Fibroblast of lung (primary cell): ENCODE data around the gene RBM25. TPM values are rescaled to one million over a fixed set of nuclear protein-coding genes. Genes with fewer than 3 reads are reported as not detected.

Experiments used
- DNase-seq, 2 donors: peaks; one replicate each; pipeline versions ENCODE4 v3.0.0 to v3.0.0-alpha.2; 2010; ENCODE audit warnings: low read depth in 2 of 2
- H2AFZ ChIP-seq: 2 replicates; pipeline ENCODE4 v1.5.1; 2012; ENCODE audit warnings: low read length, control low read depth, inconsistent platforms
- H3K27ac ChIP-seq: 2 replicates; pipeline ENCODE4 v1.5.1; 2011; ENCODE audit warnings: low read length, control low read depth; ENCODE audit not compliant: insufficient read depth
- H3K27me3 ChIP-seq: 2 replicates; pipeline ENCODE4 v1.5.1; 2011; ENCODE audit warnings: mild to moderate bottlenecking, low read length; ENCODE audit not compliant: control insufficient read depth, insufficient read depth
- H3K36me3 ChIP-seq: 2 replicates; pipeline ENCODE4 v1.5.1; 2011; ENCODE audit warnings: low read length; ENCODE audit not compliant: control insufficient read depth, insufficient read depth
- H3K4me1 ChIP-seq: 2 replicates; pipeline ENCODE4 v1.5.1; 2011; ENCODE audit warnings: low read length; ENCODE audit not compliant: control insufficient read depth, insufficient read depth; ENCODE audit errors: extremely low read depth
- H3K4me2 ChIP-seq: 2 replicates; pipeline ENCODE4 v1.5.1; 2011; ENCODE audit warnings: low read length, control low read depth; ENCODE audit not compliant: insufficient read depth; ENCODE audit errors: extremely low read depth
- H3K4me3 ChIP-seq, 4 experiments: fragments of 200-600 bp in 1 of 4; sonication (generic) in 1 of 4; replicated peaks in 1 of 4; 2 replicates each; pipeline ENCODE4 v1.5.1; 2011 to 2016; ENCODE audit warnings: low read length in 4 of 4, low read depth in 3 of 4, mild to moderate bottlenecking in 3 of 4, control low read depth in 2 of 4, inconsistent platforms in 1 of 4, mixed read lengths in 1 of 4; ENCODE audit not compliant: insufficient read depth in 1 of 4; ENCODE audit errors: control extremely low read depth in 1 of 4
- H3K79me2 ChIP-seq: 2 replicates; pipeline ENCODE4 v1.5.1; 2012; ENCODE audit warnings: mild to moderate bottlenecking, low read length, inconsistent platforms; ENCODE audit not compliant: control insufficient read depth, insufficient read depth
- H3K9ac ChIP-seq: 2 replicates; pipeline ENCODE4 v1.5.1; 2011; ENCODE audit warnings: mild to moderate bottlenecking, low read length, control low read depth; ENCODE audit not compliant: insufficient read depth
- H3K9me3 ChIP-seq: 2 replicates; pipeline ENCODE4 v1.5.1; 2012; ENCODE audit warnings: low read depth, low read length; ENCODE audit not compliant: control insufficient read depth, insufficient read depth
- H4K20me1 ChIP-seq: 2 replicates; pipeline ENCODE4 v1.5.1; 2011; ENCODE audit warnings: low read length; ENCODE audit not compliant: control insufficient read depth, insufficient read depth; ENCODE audit errors: extremely low read depth
- EZH2 ChIP-seq: IDR thresholded peaks from 2 replicates; pipeline ENCODE4 v1.5.1; 2012; ENCODE audit warnings: low read length, control low read depth, mild to moderate bottlenecking; ENCODE audit errors: missing control alignments
- polyA plus RNA-seq, 2 donors: library from polyadenylated mRNA; depleted of rRNA in 1 of 2; stranded (reverse) in 1 of 2; unstranded in 1 of 2; fragments of >200 nt; gene quantifications; 2 replicates each; pipeline ENCODE4 v1.2.1, GENCODE V29; 2011 to 2012; ENCODE audit warnings: missing spikeins in 1 of 2
- total RNA-seq: library from RNA; depleted of rRNA; stranded (reverse); fragments of >200 nt; gene quantifications from 2 replicates; pipeline ENCODE4 v1.2.1, GENCODE V29; 2014
- TF ChIP-seq, protein P1 (sequence below), 2 donors: IDR thresholded peaks in 1 of 2; conservative IDR thresholded peaks in 1 of 2; 1 replicate in 1 of 2; 2 replicates in 1 of 2; pipeline ENCODE4 v1.5.1; 2011 to 2012; ENCODE audit warnings: low read length in 2 of 2, control low read depth in 1 of 2, inconsistent platforms in 1 of 2, low read depth in 1 of 2, mild to moderate bottlenecking in 1 of 2

Gene RBM25
- total and polyA plus RNA-seq, 2 donors (not counting 1 experiment from before 2014, with no cell fraction given) = 25.4 to 42.5 TPM

DNA sequence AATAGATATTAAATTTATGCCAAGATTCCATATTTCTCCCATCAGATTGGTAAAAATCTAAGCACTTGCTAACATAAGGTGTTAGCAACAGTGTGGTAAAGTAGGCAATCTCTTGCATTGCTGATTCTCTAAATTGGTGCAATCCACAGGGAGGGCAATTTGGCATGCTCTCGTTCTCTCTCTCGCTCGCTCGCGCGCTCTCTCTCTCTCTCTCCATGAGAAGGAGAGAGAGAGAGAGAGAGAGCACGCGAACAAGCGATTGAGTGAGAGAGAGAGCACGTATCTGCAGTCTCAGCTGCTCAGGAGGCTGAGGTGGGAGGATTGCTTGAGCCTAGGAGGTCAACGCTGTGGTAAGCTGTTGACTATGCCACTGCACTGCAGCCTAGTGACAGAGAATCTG, 103.9 kb downstream of the RBM25 start:
- H3K4me3 ChIP-seq = no peak overlapping the region
- H3K79me2 ChIP-seq = no peaks in the 10 kb centered on the region
- no peaks in the 10 kb centered on the region for H3K9me3 ChIP-seq
- H3K27ac ChIP-seq = no peak overlapping the region
- H2AFZ ChIP-seq = no peak overlapping the region
- H3K36me3 ChIP-seq = no peaks in the 10 kb centered on the region
- no peaks in the 10 kb centered on the region for H4K20me1 ChIP-seq
- DNase-seq = no peak
- no peak overlapping the region for H3K9ac ChIP-seq
- no peak overlapping the region for H3K4me2 ChIP-seq
- no peak for TF ChIP-seq EZH2
- TF ChIP-seq, protein P1, sequence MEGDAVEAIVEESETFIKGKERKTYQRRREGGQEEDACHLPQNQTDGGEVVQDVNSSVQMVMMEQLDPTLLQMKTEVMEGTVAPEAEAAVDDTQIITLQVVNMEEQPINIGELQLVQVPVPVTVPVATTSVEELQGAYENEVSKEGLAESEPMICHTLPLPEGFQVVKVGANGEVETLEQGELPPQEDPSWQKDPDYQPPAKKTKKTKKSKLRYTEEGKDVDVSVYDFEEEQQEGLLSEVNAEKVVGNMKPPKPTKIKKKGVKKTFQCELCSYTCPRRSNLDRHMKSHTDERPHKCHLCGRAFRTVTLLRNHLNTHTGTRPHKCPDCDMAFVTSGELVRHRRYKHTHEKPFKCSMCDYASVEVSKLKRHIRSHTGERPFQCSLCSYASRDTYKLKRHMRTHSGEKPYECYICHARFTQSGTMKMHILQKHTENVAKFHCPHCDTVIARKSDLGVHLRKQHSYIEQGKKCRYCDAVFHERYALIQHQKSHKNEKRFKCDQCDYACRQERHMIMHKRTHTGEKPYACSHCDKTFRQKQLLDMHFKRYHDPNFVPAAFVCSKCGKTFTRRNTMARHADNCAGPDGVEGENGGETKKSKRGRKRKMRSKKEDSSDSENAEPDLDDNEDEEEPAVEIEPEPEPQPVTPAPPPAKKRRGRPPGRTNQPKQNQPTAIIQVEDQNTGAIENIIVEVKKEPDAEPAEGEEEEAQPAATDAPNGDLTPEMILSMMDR (conservative IDR thresholded peaks at IDR 0.05 in 1 of 2, IDR thresholded peaks at IDR 0.05 in 1 of 2; ENCODE audit: low read depth in 1 of 2, low read length in 2 of 2) = no peak
- H3K4me1 ChIP-seq = no peaks in the 10 kb centered on the region
- no peaks in the 10 kb centered on the region for H3K27me3 ChIP-seq

- Histone ChIP-seq H3K9me3 (no peaks in the 10 kb centered on the region), H3K79me2 (no peaks in the 10 kb centered on the region), H3K4me1 (no peaks in the 10 kb centered on the region), H3K4me3 (no peak overlapping the region), H4K20me1 (no peaks in the 10 kb centered on the region), H3K36me3 (no peaks in the 10 kb centered on the region), H3K9ac (no peak overlapping the region), H3K4me2 (no peak overlapping the region), H2AFZ (no peak overlapping the region), H3K27ac (no peak overlapping the region), H3K27me3 (no peaks in the 10 kb centered on the region)
- TF ChIP-seq, protein P1 (conservative IDR thresholded peaks at IDR 0.05 in 1 of 2, IDR thresholded peaks at IDR 0.05 in 1 of 2; ENCODE audit: low read depth in 1 of 2, low read length in 2 of 2) = no peak
- no peak for TF ChIP-seq EZH2
- DNase-seq = no peak
Measured at GRCh38 chr14:73166399-73166798, 108.1 kb downstream of the RBM25 start.

DNA sequence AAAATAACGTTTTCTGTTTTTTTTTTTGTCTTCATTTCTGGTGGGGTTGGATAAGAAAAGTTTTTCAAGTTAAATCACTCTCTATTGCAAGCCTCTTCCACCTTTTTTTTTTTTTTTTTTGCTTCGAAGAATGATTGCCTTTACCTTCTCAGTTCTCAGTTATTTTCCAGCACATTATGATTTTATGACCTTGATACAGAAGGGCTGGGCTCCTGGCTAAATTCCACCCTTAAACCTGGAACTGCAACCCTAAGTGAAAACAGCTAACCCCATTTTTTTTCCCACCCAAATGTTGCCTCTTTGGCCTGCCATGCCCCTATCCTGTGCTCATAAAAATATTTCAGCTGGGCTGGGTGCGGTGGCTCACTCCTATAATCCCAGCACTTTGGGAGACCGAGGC, 109.4 kb downstream of the RBM25 start:
- Histone ChIP-seq H3K4me3 (no peak overlapping the region), H3K9me3 (no peaks in the 10 kb centered on the region), H3K27me3 (no peaks in the 10 kb centered on the region), H3K36me3 (no peaks in the 10 kb centered on the region), H3K4me2 (no peak overlapping the region), H3K4me1 (no peaks in the 10 kb centered on the region), H3K79me2 (no peaks in the 10 kb centered on the region), H3K27ac (no peak overlapping the region), H3K9ac (no peak overlapping the region), H4K20me1 (no peaks in the 10 kb centered on the region), H2AFZ (no peak overlapping the region)
- TF ChIP-seq EZH2 = no peak
- TF ChIP-seq, protein P1 (conservative IDR thresholded peaks at IDR 0.05 in 1 of 2, IDR thresholded peaks at IDR 0.05 in 1 of 2; ENCODE audit: low read depth in 1 of 2, low read length in 2 of 2) = no peak
- no peak for DNase-seq
